ELR (cell line): Measurements from ENCODE around the gene MYH11.

Source experiments
- DNase-seq: peaks from one replicate; pipeline ENCODE4 v3.0.0-alpha.2; 2015; ENCODE audit warnings: low read depth

The MYH11 gene

GRCh38 chr16:15777533-15778203 lies 79.2 kb downstream of the MYH11 start:
- peak; percentile 56 for DNase-seq

- no peak for DNase-seq
These were observed 80.3 kb downstream of the MYH11 start for GRCh38 chr16:15776572-15776971.

GRCh38 chr16:15775663-15776304 lies 81.0 kb downstream of the MYH11 start:
- DNase-seq, result peak; percentile 7

GRCh38 chr16:15775209-15775608 lies 81.6 kb downstream of the MYH11 start:
- peak; percentile 41 for DNase-seq

- no peak for DNase-seq
These were observed 82.9 kb downstream of the MYH11 start for GRCh38 chr16:15773968-15774367.

- no peak for DNase-seq
These were observed 84.1 kb downstream of the MYH11 start for GRCh38 chr16:15772579-15773293.

GRCh38 chr16:15771694-15772093 lies 85.1 kb downstream of the MYH11 start:
- no peak for DNase-seq

GRCh38 chr16:15770512-15770911 lies 86.3 kb downstream of the MYH11 start:
- DNase-seq, result peak; percentile 32

GRCh38 chr16:15770107-15770506 lies 86.7 kb downstream of the MYH11 start:
- DNase-seq, result no peak

- DNase-seq, result no peak
These were observed 87.6 kb downstream of the MYH11 start for GRCh38 chr16:15769239-15769638.

- no peak for DNase-seq
These were observed 88.6 kb downstream of the MYH11 start for GRCh38 chr16:15768201-15768600.

- DNase-seq, result no peak
These were observed 89.9 kb downstream of the MYH11 start for GRCh38 chr16:15766918-15767317.

- peak; percentile 36 for DNase-seq
These were observed 90.9 kb downstream of the MYH11 start for GRCh38 chr16:15765880-15766279.

- no peak for DNase-seq
These were observed 91.7 kb downstream of the MYH11 start for GRCh38 chr16:15765116-15765515.

GRCh38 chr16:15764112-15764511 lies 92.7 kb downstream of the MYH11 start:
- DNase-seq, result no peak

- DNase-seq, result no peak
These were observed 96.7 kb downstream of the MYH11 start for GRCh38 chr16:15760129-15760528.

- DNase-seq, result no peak
These were observed 97.8 kb downstream of the MYH11 start for GRCh38 chr16:15759070-15759469.

- DNase-seq, result no peak
These were observed 99.1 kb downstream of the MYH11 start for GRCh38 chr16:15757630-15758251.

- DNase-seq, result no peak
These were observed 99.8 kb downstream of the MYH11 start for GRCh38 chr16:15757077-15757386.

- DNase-seq, result no peak
These were observed 101.8 kb downstream of the MYH11 start for GRCh38 chr16:15754821-15755534.

- DNase-seq, result no peak
These were observed 103.9 kb downstream of the MYH11 start for GRCh38 chr16:15752717-15753488.

- DNase-seq, result no peak
These were observed 104.9 kb downstream of the MYH11 start for GRCh38 chr16:15751940-15752339.
